H1 (cell line): ENCODE measurements around the gene TAF1D. TPM values are rescaled to one million over a fixed set of nuclear protein-coding genes. Genes with fewer than 3 reads are reported as not detected.

ENCODE experiments used
- CTCF ChIA-PET: fragments of 300-600 bp; sonication (Branson Sonifier 250); formaldehyde crosslinking; loops from one replicate; lab custom pipeline; 2021; ENCODE audit not compliant: partially characterized antibody; lab: Charles Lee
- POLR2A ChIA-PET: fragments of 300-600 bp; sonication (Branson Sonifier 250); formaldehyde crosslinking; loops from one replicate; lab custom pipeline; 2021; ENCODE audit warnings: inconsistent platforms; ENCODE audit not compliant: partially characterized antibody; lab: Charles Lee
- DNase-seq, 2 experiments: peaks; one replicate each; pipeline versions ENCODE4 v3.0.0 to v3.0.0-alpha.2; 2010 to 2022; ENCODE audit warnings: low spot score in 2 of 2, low read depth in 1 of 2, mixed read lengths in 1 of 2
- FAIRE-seq: peaks from 2 replicates; lab custom pipeline; 2011; peaks lifted over from hg19 to GRCh38; lab: Jason Lieb, UNC
- H2AFZ ChIP-seq: 2 replicates; pipeline ENCODE4 v1.8.1; 2012; ENCODE audit warnings: low read length, inconsistent platforms
- H2AK5ac ChIP-seq: 2 replicates; pipeline ENCODE4 v1.6.1; 2013; ENCODE audit warnings: low read depth, low read length
- H2BK120ac ChIP-seq: replicated peaks from 2 replicates; pipeline ENCODE3; 2013; ENCODE audit warnings: low read depth, low read length, inconsistent platforms
- H2BK12ac ChIP-seq: 2 replicates; pipeline ENCODE4 v1.6.1; 2013; ENCODE audit warnings: low read depth, low read length
- H2BK15ac ChIP-seq: 2 replicates; pipeline ENCODE4 v1.6.1; 2013; ENCODE audit warnings: low read length
- H2BK20ac ChIP-seq: 2 replicates; pipeline ENCODE4 v1.6.1; 2013; ENCODE audit warnings: low read length
- H2BK5ac ChIP-seq: 2 replicates; pipeline ENCODE4 v1.6.1; 2013; ENCODE audit warnings: low read depth, low read length
- H3K14ac ChIP-seq: 2 replicates; pipeline ENCODE4 v1.6.1; 2013; ENCODE audit warnings: inconsistent platforms; ENCODE audit not compliant: insufficient read length
- H3K18ac ChIP-seq: 2 replicates; pipeline ENCODE4 v1.6.1; 2013; ENCODE audit warnings: low read length; ENCODE audit errors: extremely low read depth
- H3K23ac ChIP-seq: 2 replicates; pipeline ENCODE4 v1.6.1; 2013; ENCODE audit warnings: inconsistent platforms; ENCODE audit not compliant: insufficient read length
- H3K23me2 ChIP-seq: 2 replicates; pipeline ENCODE4 v1.6.1; 2013; ENCODE audit warnings: low read depth, low read length
- H3K27ac ChIP-seq: 2 replicates; pipeline ENCODE4 v1.6.1; 2011; ENCODE audit warnings: low read depth, low read length, inconsistent platforms
- H3K27me3 ChIP-seq, 4 experiments: replicated peaks in 1 of 4; 1 replicate in 1 of 4; 2 replicates in 3 of 4; pipeline versions ENCODE4 v1.6.1 to v1.8.1; 2011 to 2013; ENCODE audit warnings: low read length in 3 of 4, mild to moderate bottlenecking in 3 of 4, inconsistent platforms in 2 of 4, mixed read lengths in 2 of 4, moderate library complexity in 1 of 4; ENCODE audit not compliant: control insufficient read depth in 3 of 4, insufficient read depth in 3 of 4; ENCODE audit errors: extremely low read depth in 1 of 4
- H3K36me3 ChIP-seq, 4 experiments: 2 replicates each; pipeline versions ENCODE4 v1.6.1 to v1.8.1; 2011 to 2013; ENCODE audit warnings: mild to moderate bottlenecking in 4 of 4, low read length in 3 of 4, moderate library complexity in 2 of 4, control low read depth in 1 of 4, inconsistent platforms in 1 of 4; ENCODE audit not compliant: insufficient read depth in 4 of 4, control insufficient read depth in 2 of 4
- H3K4ac ChIP-seq: replicated peaks from 2 replicates; pipeline ENCODE3; 2013; ENCODE audit warnings: low read length, low read depth, mixed read lengths, inconsistent platforms; ENCODE audit not compliant: insufficient read length
- H3K4me1 ChIP-seq, 4 experiments: replicated peaks in 1 of 4; 1 replicate in 1 of 4; 2 replicates in 3 of 4; pipeline versions ENCODE4 v1.6.1 to v1.8.1; 2011 to 2013; ENCODE audit warnings: low read length in 3 of 4, inconsistent platforms in 2 of 4, mixed read lengths in 1 of 4; ENCODE audit not compliant: insufficient read depth in 4 of 4, control insufficient read depth in 3 of 4
- H3K4me2 ChIP-seq, 2 experiments: 2 replicates each; pipeline versions ENCODE4 v1.6.1 to v1.8.1; 2011 to 2013; ENCODE audit warnings: low read depth in 2 of 2, low read length in 2 of 2, control low read depth in 1 of 2, inconsistent platforms in 1 of 2, mild to moderate bottlenecking in 1 of 2; ENCODE audit not compliant: insufficient read depth in 1 of 2
- H3K4me3 ChIP-seq, 4 experiments: fragments of 200-600, 300-600 bp in 1 of 4; sonication (generic), shearing (Covaris generic), sonication (Bioruptor Twin) in 1 of 4; 2 replicates each; pipeline versions ENCODE4 v1.5.1 to v1.8.1; 2011 to 2016; ENCODE audit warnings: low read length in 4 of 4, low read depth in 3 of 4, control low read depth in 2 of 4, inconsistent platforms in 2 of 4, mild to moderate bottlenecking in 2 of 4, mixed read lengths in 1 of 4, moderate library complexity in 1 of 4; ENCODE audit not compliant: insufficient read depth in 2 of 4; ENCODE audit errors: extremely low read depth in 1 of 4
- H3K56ac ChIP-seq: replicated peaks from 2 replicates; pipeline ENCODE3; 2013; ENCODE audit warnings: low read depth, mild to moderate bottlenecking, mixed read lengths, low read length, inconsistent platforms; ENCODE audit not compliant: insufficient read length
- H3K79me1 ChIP-seq: 2 replicates; pipeline ENCODE4 v1.6.1; 2013; ENCODE audit warnings: low read depth, low read length, control low read depth
- H3K79me2 ChIP-seq, 2 experiments: 2 replicates each; pipeline versions ENCODE4 v1.6.1 to v1.8.1; 2012 to 2013; ENCODE audit warnings: low read length in 2 of 2, mild to moderate bottlenecking in 2 of 2, inconsistent platforms in 1 of 2; ENCODE audit not compliant: insufficient read depth in 2 of 2, control insufficient read depth in 1 of 2
- H3K9ac ChIP-seq, 4 experiments: replicated peaks in 1 of 4; 1 replicate in 1 of 4; 2 replicates in 3 of 4; pipeline versions ENCODE4 v1.6.1 to v1.8.1; 2011 to 2013; ENCODE audit warnings: low read depth in 3 of 4, low read length in 3 of 4, control low read depth in 2 of 4, mild to moderate bottlenecking in 2 of 4, moderate library complexity in 2 of 4, inconsistent platforms in 1 of 4; ENCODE audit errors: extremely low read depth in 1 of 4
- H3K9me3 ChIP-seq, 2 experiments: 2 replicates each; pipeline versions ENCODE4 v1.6.1 to v1.8.1; 2012 to 2013; ENCODE audit warnings: mild to moderate bottlenecking in 2 of 2, moderate library complexity in 2 of 2, control low read depth in 1 of 2, inconsistent platforms in 1 of 2, low read depth in 1 of 2, low read length in 1 of 2, mixed read lengths in 1 of 2; ENCODE audit not compliant: insufficient read depth in 2 of 2
- H4K20me1 ChIP-seq, 2 experiments: replicated peaks in 1 of 2; 2 replicates each; pipeline versions ENCODE3 to v1.8.1; 2011 to 2013; ENCODE audit warnings: inconsistent platforms in 2 of 2, low read length in 2 of 2, mild to moderate bottlenecking in 1 of 2; ENCODE audit not compliant: insufficient read depth in 2 of 2, control insufficient read depth in 1 of 2
- H4K5ac ChIP-seq: 2 replicates; pipeline ENCODE4 v1.6.1; 2013; ENCODE audit warnings: low read length, low read depth, mixed read lengths, inconsistent platforms; ENCODE audit not compliant: insufficient read length
- H4K8ac ChIP-seq: 2 replicates; pipeline ENCODE4 v1.8.0; 2013; ENCODE audit warnings: mild to moderate bottlenecking, moderate library complexity, low read length, inconsistent platforms; ENCODE audit not compliant: insufficient read depth; ENCODE audit errors: extremely low read depth
- H4K91ac ChIP-seq: replicated peaks from 2 replicates; pipeline ENCODE3; 2013; ENCODE audit warnings: low read length, mixed read lengths, inconsistent platforms; ENCODE audit not compliant: insufficient read length
- BCL11A ChIP-seq, 2 experiments: IDR thresholded peaks; one replicate each; pipeline ENCODE4 v1.6.1; 2011; ENCODE audit warnings: low read depth in 2 of 2, low read length in 2 of 2, mild to moderate bottlenecking in 2 of 2
- CHD1 ChIP-seq: IDR thresholded peaks from 2 replicates; pipeline ENCODE4 v1.6.1; 2012; ENCODE audit warnings: low read depth, low read length, improper control_type of control experiment
- CHD2 ChIP-seq: IDR thresholded peaks from 2 replicates; pipeline ENCODE4 v1.6.1; 2012; ENCODE audit warnings: low read length, improper control_type of control experiment
- KDM4A ChIP-seq: IDR thresholded peaks from one replicate; pipeline ENCODE4 v1.7.1; 2012; ENCODE audit warnings: low read depth, mild to moderate bottlenecking, moderate library complexity, low read length, inconsistent platforms; ENCODE audit not compliant: severe bottlenecking
- RXRA ChIP-seq: IDR thresholded peaks from 2 replicates; pipeline ENCODE4 v1.6.1; 2011; ENCODE audit warnings: low read depth, mild to moderate bottlenecking, low read length, moderate library complexity; ENCODE audit not compliant: insufficient read depth
- SIRT6 ChIP-seq: IDR thresholded peaks from one replicate; pipeline ENCODE4 v1.7.1; 2012; ENCODE audit warnings: low read length, inconsistent platforms
- WGBS, 2 experiments: shearing (Covaris generic) in 1 of 2; methylation state at CpG; one replicate each; pipeline versions ENCODE4 v1.1.6 to v1.1.7; 2013 to 2015; ENCODE audit warnings: low lambda C conversion rate in 2 of 2, mixed read lengths in 2 of 2, inconsistent platforms in 1 of 2, low coverage in 1 of 2, missing lambda C conversion rate in 1 of 2; ENCODE audit not compliant: insufficient replicate concordance in 2 of 2, insufficient coverage in 1 of 2, insufficient read length in 1 of 2; ENCODE audit errors: extremely low coverage in 1 of 2, missing lambda C conversion rate in 1 of 2; 5-methylcytosine and 5-hydroxymethylcytosine counted together
- polyA plus RNA-seq, 7 experiments: library from polyadenylated mRNA; depleted of rRNA in 3 of 7; stranded (reverse) in 5 of 7; unstranded in 2 of 7; fragments of >200 nt in 5 of 7; fragments of 200-250 nt in 2 of 7; gene quantifications; 1 replicate in 5 of 7; 2 replicates in 1 of 7; 4 replicates in 1 of 7; pipeline versions ENCODE4 v1.2.1 to v1.2.3, GENCODE V29; 2011 to 2013; ENCODE audit warnings: missing spikeins in 2 of 7, mixed read lengths in 2 of 7
- total RNA-seq: library from RNA; stranded (reverse); fragmentation: NEBNext Ultra II Directional; extraction: Animal tissue kit (Norgen Biotek cat#: 25700); gene quantifications from 2 replicates; pipeline ENCODE4 v1.2.1, GENCODE V29; 2021

Gene TAF1D
- total and polyA plus RNA-seq, 2 of the 8 experiments (the other 6 are each of a cell fraction or from before 2014, with no cell fraction given): 64.7 to 212 TPM

- no peak overlapping the region for H2BK5ac ChIP-seq
- no peak overlapping the region for H3K4me2 ChIP-seq
- no peak overlapping the region for H2AK5ac ChIP-seq
- WGBS, 2 experiments: 92% methylated on average over 4 of the region's 4 CpGs; no CpG with 5 or more reads in 1 of the 2 experiments
- H4K5ac ChIP-seq: no peak overlapping the region
- H4K20me1 ChIP-seq: peaks cover 0 to 3% of the 10 kb centered on the region in 2 experiments
- no peaks in the 10 kb centered on the region for H3K23me2 ChIP-seq
- H3K14ac ChIP-seq: no peak overlapping the region
- no peak overlapping the region for H2BK20ac ChIP-seq
- peaks cover 9 to 76% (median 49%) of the 10 kb centered on the region in 4 experiments for H3K36me3 ChIP-seq
- no peak overlapping the region for H4K8ac ChIP-seq
- no peak overlapping the region for H2AFZ ChIP-seq
- H3K27ac ChIP-seq: no peak overlapping the region
- no peak overlapping the region; a peak in 1 of 7 replicates for H3K9ac ChIP-seq
- no peak overlapping the region for H3K4me3 ChIP-seq
- H3K18ac ChIP-seq: no peak overlapping the region
- H3K9me3 ChIP-seq: no peaks in the 10 kb centered on the region
- no peaks in the 10 kb centered on the region for H3K27me3 ChIP-seq
- ChIA-PET POLR2A (interaction anchor here (1.1 to 2.2 kb wide), 2 partner anchors 32 to 39 kb away, joined by 5 to 6 read pairs; no protein-coding TSS in a partner anchor), CTCF (interaction anchor here (1.0 kb wide), 1 partner anchor 93 kb away, joined by 3 read pairs; no protein-coding TSS in a partner anchor)
- H3K4me1 ChIP-seq: no peaks in the 10 kb centered on the region
- H3K23ac ChIP-seq: no peak overlapping the region
- H2BK12ac ChIP-seq: no peak overlapping the region
- H3K4ac ChIP-seq: no peak overlapping the region
- H2BK120ac ChIP-seq: no peak overlapping the region
- DNase-seq (no peak), FAIRE-seq (no peak)
- no peak overlapping the region for H2BK15ac ChIP-seq
- no peak for TF ChIP-seq CHD1
- no peak for TF ChIP-seq CHD2
- no peak for TF ChIP-seq SIRT6
- no peak for TF ChIP-seq BCL11A (IDR thresholded peaks at IDR 0.05; ENCODE audit: low read depth in 2 of 2, low read length in 2 of 2)
- TF ChIP-seq KDM4A: no peak
- TF ChIP-seq RXRA: no peak
- H3K56ac ChIP-seq: no peak overlapping the region
- no peaks in the 10 kb centered on the region for H3K79me1 ChIP-seq
- H4K91ac ChIP-seq: no peak overlapping the region
- no peaks in the 10 kb centered on the region for H3K79me2 ChIP-seq
Observed at GRCh38 chr11:93697611-93698010, 43.7 kb downstream of the TAF1D start.
